SK-N-SH treated with all-trans-retinoic acid at 6 μM for 48 hours (cell line): ENCODE results near the gene KLF18.

Experiments used
- ATAC-seq: fragments of 200-7000 bp; cut with Tn5 transposase; 3 replicates; pipeline ENCODE4 v1.9.1; 2020; ENCODE audit warnings: mild to moderate bottlenecking, moderate library complexity
- ARNTL ChIP-seq: fragments of 450-650 bp; formaldehyde crosslinking; IDR thresholded peaks from 2 replicates; pipeline ENCODE4 v1.5.0; 2020; ENCODE audit warnings: low read depth, mild to moderate bottlenecking, moderate library complexity, borderline replicate concordance
- BACH2 ChIP-seq: fragments of 250-450 bp; sonication (Bioruptor Pico); IDR thresholded peaks from 2 replicates; pipeline ENCODE4 v1.9.0; 2021; ENCODE audit warnings: mild to moderate bottlenecking, borderline replicate concordance
- CSDC2 ChIP-seq: fragments of 250-450 bp; sonication (Bioruptor Pico); IDR thresholded peaks from 2 replicates; pipeline ENCODE4 v1.5.0; 2020; ENCODE audit warnings: mild to moderate bottlenecking, moderate library complexity
- CSRNP3 ChIP-seq: fragments of 250-450 bp; sonication (Bioruptor Pico); IDR thresholded peaks from 2 replicates; pipeline ENCODE4 v1.5.1; 2021; ENCODE audit warnings: mild to moderate bottlenecking, moderate library complexity
- ESRRG ChIP-seq: fragments of 250-450 bp; sonication (Bioruptor Pico); IDR thresholded peaks from 2 replicates; pipeline ENCODE4 v1.6.1; 2021; ENCODE audit warnings: mild to moderate bottlenecking
- GLIS3 ChIP-seq: fragments of 250-450 bp; sonication (Bioruptor Pico); IDR thresholded peaks from 2 replicates; pipeline ENCODE4 v1.5.0; 2020; ENCODE audit warnings: mild to moderate bottlenecking, moderate library complexity
- OSR1 ChIP-seq: fragments of 250-450 bp; sonication (Bioruptor Pico); IDR thresholded peaks from 2 replicates; pipeline ENCODE4 v1.8.0; 2022; ENCODE audit warnings: moderate library complexity, mild to moderate bottlenecking, inconsistent platforms
- PATZ1 ChIP-seq: fragments of 250-450 bp; sonication (Bioruptor Pico); IDR thresholded peaks from 2 replicates; pipeline ENCODE4 v1.8.0; 2020; ENCODE audit warnings: mild to moderate bottlenecking, moderate library complexity, borderline replicate concordance
- RARB ChIP-seq: fragments of 250-450 bp; sonication (Bioruptor Pico); IDR thresholded peaks from 2 replicates; pipeline ENCODE4 v1.8.0; 2021; ENCODE audit warnings: mild to moderate bottlenecking, moderate library complexity
- SNAI2 ChIP-seq: fragments of 250-450 bp; sonication (Bioruptor Pico); IDR thresholded peaks from 2 replicates; pipeline ENCODE4 v1.5.0; 2020; ENCODE audit warnings: mild to moderate bottlenecking, moderate library complexity
- TCF4 ChIP-seq: fragments of 250-450 bp; sonication (Bioruptor Pico); IDR thresholded peaks from 2 replicates; pipeline ENCODE4 v1.8.0; 2021; ENCODE audit warnings: mild to moderate bottlenecking, moderate library complexity, borderline replicate concordance
- TOX ChIP-seq: fragments of 250-450 bp; sonication (Bioruptor Pico); IDR thresholded peaks from 2 replicates; pipeline ENCODE4 v1.8.0; 2021; ENCODE audit warnings: mild to moderate bottlenecking, moderate library complexity, borderline replicate concordance
- TSHZ2 ChIP-seq: fragments of 250-450 bp; sonication (Bioruptor Pico); IDR thresholded peaks from 2 replicates; pipeline ENCODE4 v1.5.0; 2020; ENCODE audit warnings: mild to moderate bottlenecking, moderate library complexity
- ZC3H10 ChIP-seq: fragments of 250-450 bp; sonication (Bioruptor Pico); IDR thresholded peaks from 2 replicates; pipeline ENCODE4 v1.5.1; 2021; ENCODE audit warnings: mild to moderate bottlenecking, moderate library complexity
- ZNF565 ChIP-seq: fragments of 450-650 bp; formaldehyde crosslinking; conservative IDR thresholded peaks from 2 replicates; pipeline ENCODE4 v1.5.0; 2020; ENCODE audit warnings: low read depth, mild to moderate bottlenecking, moderate library complexity
- ZNF8 ChIP-seq: fragments of 450-650 bp; formaldehyde crosslinking; IDR thresholded peaks from 2 replicates; pipeline ENCODE4 v1.5.0; 2020; ENCODE audit warnings: mild to moderate bottlenecking, moderate library complexity
- TF ChIP-seq, protein P1 (sequence below): fragments of 250-450 bp; sonication (Bioruptor Pico); IDR thresholded peaks from 2 replicates; pipeline ENCODE4 v1.8.0; 2021; ENCODE audit warnings: low read depth, mild to moderate bottlenecking, moderate library complexity, borderline replicate concordance
- TF ChIP-seq, protein P2 (sequence below): fragments of 250-450 bp; sonication (Bioruptor Pico); IDR thresholded peaks from 2 replicates; pipeline ENCODE4 v1.5.1; 2020; ENCODE audit warnings: low read depth, mild to moderate bottlenecking, moderate library complexity

Gene KLF18

GRCh38 chr1:44112486-44112885 is 28.9 kb downstream of the KLF18 start:
- no peak for TF ChIP-seq CSRNP3
- TF ChIP-seq TSHZ2 (CRISPR knock-in tag), result no peak
- TF ChIP-seq ZNF565, result no peak
- no peak for TF ChIP-seq SNAI2
- no peak for TF ChIP-seq GLIS3 (CRISPR knock-in tag)
- TF ChIP-seq, protein P1, sequence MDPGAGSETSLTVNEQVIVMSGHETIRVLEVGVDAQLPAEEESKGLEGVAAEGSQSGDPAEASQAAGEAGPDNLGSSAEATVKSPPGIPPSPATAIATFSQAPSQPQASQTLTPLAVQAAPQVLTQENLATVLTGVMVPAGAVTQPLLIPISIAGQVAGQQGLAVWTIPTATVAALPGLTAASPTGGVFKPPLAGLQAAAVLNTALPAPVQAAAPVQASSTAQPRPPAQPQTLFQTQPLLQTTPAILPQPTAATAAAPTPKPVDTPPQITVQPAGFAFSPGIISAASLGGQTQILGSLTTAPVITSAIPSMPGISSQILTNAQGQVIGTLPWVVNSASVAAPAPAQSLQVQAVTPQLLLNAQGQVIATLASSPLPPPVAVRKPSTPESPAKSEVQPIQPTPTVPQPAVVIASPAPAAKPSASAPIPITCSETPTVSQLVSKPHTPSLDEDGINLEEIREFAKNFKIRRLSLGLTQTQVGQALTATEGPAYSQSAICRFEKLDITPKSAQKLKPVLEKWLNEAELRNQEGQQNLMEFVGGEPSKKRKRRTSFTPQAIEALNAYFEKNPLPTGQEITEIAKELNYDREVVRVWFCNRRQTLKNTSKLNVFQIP (CRISPR knock-in tag), result no peak
- TF ChIP-seq, protein P2, sequence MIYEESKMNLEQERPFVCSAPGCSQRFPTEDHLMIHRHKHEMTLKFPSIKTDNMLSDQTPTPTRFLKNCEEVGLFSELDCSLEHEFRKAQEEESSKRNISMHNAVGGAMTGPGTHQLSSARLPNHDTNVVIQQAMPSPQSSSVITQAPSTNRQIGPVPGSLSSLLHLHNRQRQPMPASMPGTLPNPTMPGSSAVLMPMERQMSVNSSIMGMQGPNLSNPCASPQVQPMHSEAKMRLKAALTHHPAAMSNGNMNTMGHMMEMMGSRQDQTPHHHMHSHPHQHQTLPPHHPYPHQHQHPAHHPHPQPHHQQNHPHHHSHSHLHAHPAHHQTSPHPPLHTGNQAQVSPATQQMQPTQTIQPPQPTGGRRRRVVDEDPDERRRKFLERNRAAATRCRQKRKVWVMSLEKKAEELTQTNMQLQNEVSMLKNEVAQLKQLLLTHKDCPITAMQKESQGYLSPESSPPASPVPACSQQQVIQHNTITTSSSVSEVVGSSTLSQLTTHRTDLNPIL, result no peak
- no peak for TF ChIP-seq BACH2
- no peak for TF ChIP-seq PATZ1
- TF ChIP-seq ZC3H10 (CRISPR knock-in tag), result no peak
- ATAC-seq, result no peak

- no peak for TF ChIP-seq PATZ1
- TF ChIP-seq TOX, result no peak
- no peak for TF ChIP-seq GLIS3 (CRISPR knock-in tag)
- TF ChIP-seq TSHZ2 (CRISPR knock-in tag), result no peak
- TF ChIP-seq, protein P1 (CRISPR knock-in tag), result no peak
- no peak for TF ChIP-seq ARNTL
- no peak for TF ChIP-seq ESRRG (CRISPR knock-in tag)
- no peak for TF ChIP-seq BACH2
- TF ChIP-seq, protein P2, result no peak
- TF ChIP-seq TCF4 (CRISPR knock-in tag), result no peak
- TF ChIP-seq OSR1 (CRISPR knock-in tag), result no peak
- TF ChIP-seq CSDC2 (CRISPR knock-in tag), result no peak
- TF ChIP-seq RARB, result no peak
- TF ChIP-seq ZNF8, result no peak
- TF ChIP-seq, all 23 proteins: peak for 0
- no peak for ATAC-seq
These were observed 29.6 kb downstream of the KLF18 start for GRCh38 chr1:44111861-44112260.
